Ovary (tissue), 3 donors: ENCODE measurements around the gene CDCP1.

ENCODE experiments used
- CTCF ChIP-seq, 3 donors: fragments of 450-650 bp in 2 of 3; fragments of 200-600 bp in 1 of 3; IDR thresholded peaks; one replicate each; pipeline versions ENCODE4 v1.5.1 to v1.8.0; 2016 to 2022; ENCODE audit warnings: antibody characterized with exemption in 3 of 3, mild to moderate bottlenecking in 1 of 3
- EP300 ChIP-seq: sonication (generic); formaldehyde crosslinking; IDR thresholded peaks from one replicate; pipeline ENCODE4 v1.6.1; 2017; ENCODE audit warnings: antibody characterized with exemption
- donor health status: DM: no; HTN: no; CAD: no.

DNA sequence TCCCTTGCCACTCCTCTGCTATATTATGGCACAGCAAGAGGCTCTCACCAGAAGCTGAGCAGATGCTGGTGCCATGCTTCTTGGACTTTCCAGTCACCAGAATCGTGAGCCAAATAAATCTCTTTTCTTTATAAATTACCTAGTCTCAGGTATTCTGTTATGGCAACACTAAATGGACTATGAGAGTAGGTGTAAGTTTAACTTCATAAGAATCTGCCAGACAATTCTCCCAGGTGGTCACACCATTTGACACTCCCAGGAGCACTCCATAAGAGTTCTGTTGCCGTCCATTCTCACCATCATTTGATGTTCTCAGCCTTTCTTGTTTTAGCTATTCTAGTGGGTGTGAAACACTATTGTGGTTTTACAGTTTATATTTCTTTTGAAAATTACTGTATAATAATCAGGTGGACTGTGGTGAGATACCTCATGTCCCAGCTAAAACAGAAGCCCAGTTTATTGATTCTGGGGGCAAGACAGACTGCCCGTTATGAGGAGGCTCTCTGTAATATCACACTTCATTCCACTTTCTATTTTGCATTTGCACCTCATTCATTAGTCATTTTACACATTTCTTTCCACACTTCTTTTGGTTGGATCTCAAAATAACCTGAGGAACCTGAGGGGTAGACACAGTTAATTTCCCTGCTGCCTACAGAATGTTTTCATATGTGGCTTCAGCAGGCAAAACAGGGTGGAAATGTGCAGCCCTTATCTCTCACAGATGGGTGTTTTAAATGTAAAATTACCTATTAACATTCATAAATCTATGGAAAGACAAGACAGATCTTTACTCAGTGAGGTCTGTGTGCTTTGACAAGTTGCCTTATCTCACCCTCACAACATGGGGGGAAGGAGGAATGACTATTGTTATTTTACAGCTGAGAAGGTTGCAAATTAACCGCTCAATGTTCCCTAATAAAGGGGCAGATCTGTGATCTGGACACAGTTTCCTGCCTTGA, 42.1 kb downstream of the CDCP1 start:
- TF ChIP-seq CTCF (IDR thresholded peaks at IDR 0.05) (no peak), EP300 (no peak)
